Amniotic epithelial cell (primary cell): ENCODE measurements around the gene ESF1.
"Not testable (repeated sequence)": the region's sequence is repeated elsewhere in the genome, so short reads cannot be mapped to it uniquely, and the experiment has no call there.

Source experiments
- DNase-seq: peaks from one replicate; pipeline ENCODE4 v3.0.0-alpha.2; 2010; ENCODE audit warnings: low read depth

The ESF1 gene

GRCh38 chr20:13739731-13740649 is 44.7 kb downstream of the ESF1 start:
- DNase-seq = no peak

- DNase-seq = not testable (repeated sequence)
Measured at GRCh38 chr20:13738187-13738586, 46.5 kb downstream of the ESF1 start.

GRCh38 chr20:13736436-13737191 is 48.1 kb downstream of the ESF1 start:
- peak; percentile 88 for DNase-seq

- DNase-seq = no peak
Measured at GRCh38 chr20:13735826-13736225, 48.9 kb downstream of the ESF1 start.

GRCh38 chr20:13723011-13723410 is 61.7 kb downstream of the ESF1 start:
- DNase-seq = peak; percentile 82

GRCh38 chr20:13718171-13718570 is 66.5 kb downstream of the ESF1 start:
- no peak for DNase-seq

- DNase-seq = no peak
Measured at GRCh38 chr20:13717631-13718044, 67.1 kb downstream of the ESF1 start.

- DNase-seq = no peak
Measured at GRCh38 chr20:13715171-13715570, 69.5 kb downstream of the ESF1 start.

- no peak for DNase-seq
Measured at GRCh38 chr20:13708234-13708633, 76.5 kb downstream of the ESF1 start.

- no peak for DNase-seq
Measured at GRCh38 chr20:13703265-13703664, 81.5 kb downstream of the ESF1 start.

GRCh38 chr20:13701486-13701885 is 83.2 kb downstream of the ESF1 start:
- DNase-seq = no peak

- DNase-seq = no peak
Measured at GRCh38 chr20:13700761-13701160, 84.0 kb downstream of the ESF1 start.

GRCh38 chr20:13694420-13695150 is 90.1 kb downstream of the ESF1 start:
- DNase-seq = peak; percentile 44

GRCh38 chr20:13692802-13693736 is 91.7 kb downstream of the ESF1 start:
- no peak for DNase-seq

GRCh38 chr20:13690943-13691342 is 93.8 kb downstream of the ESF1 start:
- no peak for DNase-seq

GRCh38 chr20:13687815-13688214 is 96.9 kb downstream of the ESF1 start:
- DNase-seq = peak; percentile 34

- DNase-seq = no peak
Measured at GRCh38 chr20:13685623-13686022, 99.1 kb downstream of the ESF1 start.

- peak; percentile 19 for DNase-seq
Measured at GRCh38 chr20:13684566-13685222, 100.0 kb downstream of the ESF1 start.

- DNase-seq = no peak
Measured at GRCh38 chr20:13683833-13684232, 100.9 kb downstream of the ESF1 start.

GRCh38 chr20:13681248-13682125 is 103.2 kb downstream of the ESF1 start:
- no peak for DNase-seq
